ENCODE measurements around the gene LARGE1. TPM values are rescaled to one million over a fixed set of nuclear protein-coding genes. Genes with fewer than 3 reads are reported as not detected.
A peak's percentile ranks its signal among the peaks of the same experiment; 100 is the strongest.

Gene LARGE1
- total and polyA plus RNA-seq, 11 donors: 31.2 to 211 (median 129) TPM

DNA sequence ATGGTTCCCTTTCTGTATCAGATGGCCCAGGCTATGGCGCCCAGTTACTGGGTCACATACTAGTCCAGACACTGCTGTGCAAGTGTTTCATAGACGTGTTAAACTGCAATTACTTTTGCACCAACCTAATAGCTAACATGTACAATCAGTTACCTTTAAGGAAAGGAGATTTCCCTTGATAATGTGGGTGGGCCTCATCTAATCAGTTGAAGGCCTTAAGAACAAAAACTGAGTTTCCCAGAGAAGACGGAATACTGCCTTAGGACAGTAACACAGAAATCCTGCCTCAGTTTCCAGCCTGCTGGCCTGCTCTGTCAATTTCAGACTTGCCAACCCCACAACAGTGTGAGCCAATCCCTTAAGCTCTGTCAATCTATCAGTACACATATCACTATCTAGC lies 632.2 kb downstream of the LARGE1 start:
- Histone ChIP-seq H3K27me3 (no peaks in the 10 kb centered on the region), H3K36me3 (peaks cover 0 to 34% (median 10%) of the 10 kb centered on the region in 9 donors), H3K9me3 (no peaks in the 10 kb centered on the region), H3K27ac (no peak overlapping the region), H3K4me1 (no peaks in the 10 kb centered on the region), H3K4me3 (no peak overlapping the region)
- 94 to 98% (median 95%) methylated on average over 3 of the region's 3 CpGs for WGBS, 4 donors
- intact Hi-C loops (cut with DNase I): loop anchor here in 1 of 10 donors (10.0 kb wide), 1 partner anchor 47 kb away; no protein-coding TSS in a partner anchor
- TF ChIP-seq POLR2A (IDR thresholded peaks at IDR 0.05): no peak
- TF ChIP-seq, protein P1, sequence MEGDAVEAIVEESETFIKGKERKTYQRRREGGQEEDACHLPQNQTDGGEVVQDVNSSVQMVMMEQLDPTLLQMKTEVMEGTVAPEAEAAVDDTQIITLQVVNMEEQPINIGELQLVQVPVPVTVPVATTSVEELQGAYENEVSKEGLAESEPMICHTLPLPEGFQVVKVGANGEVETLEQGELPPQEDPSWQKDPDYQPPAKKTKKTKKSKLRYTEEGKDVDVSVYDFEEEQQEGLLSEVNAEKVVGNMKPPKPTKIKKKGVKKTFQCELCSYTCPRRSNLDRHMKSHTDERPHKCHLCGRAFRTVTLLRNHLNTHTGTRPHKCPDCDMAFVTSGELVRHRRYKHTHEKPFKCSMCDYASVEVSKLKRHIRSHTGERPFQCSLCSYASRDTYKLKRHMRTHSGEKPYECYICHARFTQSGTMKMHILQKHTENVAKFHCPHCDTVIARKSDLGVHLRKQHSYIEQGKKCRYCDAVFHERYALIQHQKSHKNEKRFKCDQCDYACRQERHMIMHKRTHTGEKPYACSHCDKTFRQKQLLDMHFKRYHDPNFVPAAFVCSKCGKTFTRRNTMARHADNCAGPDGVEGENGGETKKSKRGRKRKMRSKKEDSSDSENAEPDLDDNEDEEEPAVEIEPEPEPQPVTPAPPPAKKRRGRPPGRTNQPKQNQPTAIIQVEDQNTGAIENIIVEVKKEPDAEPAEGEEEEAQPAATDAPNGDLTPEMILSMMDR (IDR thresholded peaks at IDR 0.05): no peak
- no peak for ATAC-seq
- no peak for DNase-seq

DNA sequence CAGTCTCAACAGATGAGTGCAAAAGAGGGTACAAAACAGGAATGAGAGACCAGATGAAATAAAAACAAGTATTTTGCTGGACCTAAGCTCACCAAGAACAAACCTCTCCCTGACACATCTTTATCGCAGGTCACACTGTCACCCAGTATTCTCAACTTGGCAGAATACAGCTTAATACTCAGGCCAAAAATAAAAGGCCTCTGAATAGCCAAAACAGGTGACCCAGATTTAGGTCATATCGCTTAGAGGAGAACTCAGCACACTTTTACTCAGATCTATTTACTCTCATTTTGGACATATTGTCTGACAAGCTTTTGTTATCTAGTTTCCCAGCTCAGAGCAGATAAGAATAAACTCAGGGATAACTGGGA lies 645.2 kb downstream of the LARGE1 start:
- H3K36me3 ChIP-seq: peaks cover 0 to 29% (median 8%) of the 10 kb centered on the region in 9 donors
- H3K27ac ChIP-seq: peak overlapping the region in 5 of 12 donors; percentile 4 to 39 (median 11)

GRCh38 chr22:33274214-33275072 lies 645.8 kb downstream of the LARGE1 start:
- Histone ChIP-seq H3K27me3 (no peaks in the 10 kb centered on the region), H3K36me3 (peaks cover 0 to 29% (median 8%) of the 10 kb centered on the region in 9 donors), H3K4me1 (peaks cover 0 to 36% (median 15%) of the 10 kb centered on the region in 12 donors), H3K9me3 (no peaks in the 10 kb centered on the region), H3K27ac (peak overlapping the region in 5 of 12 donors; percentile 4 to 39 (median 11)), H3K4me3 (no peak overlapping the region)
- DNase-seq: no peak
- intact Hi-C loops (cut with DNase I): loop anchor here in 1 of 10 donors (5.0 kb wide), 1 partner anchor 52 kb away; no protein-coding TSS in a partner anchor
- no peak for ATAC-seq
- 87 to 91% (median 91%) methylated on average over 20 of the region's 20 CpGs for WGBS, 4 donors
- TF ChIP-seq, protein P1 (IDR thresholded peaks at IDR 0.05): peak in 7 of 12 donors; percentile 12 to 42 (median 30)
- no peak for TF ChIP-seq POLR2A (IDR thresholded peaks at IDR 0.05)

More for the DNA sequence above, 645.2 kb downstream of the LARGE1 start:
- H3K4me1 ChIP-seq: peaks cover 0 to 36% (median 15%) of the 10 kb centered on the region in 12 donors
- ATAC-seq (peak; percentile 12 to 56 (median 38)), DNase-seq (no peak)
- WGBS, 4 donors: 48 to 76% (median 66%) methylated on average over 2 of the region's 2 CpGs
- H3K4me3 ChIP-seq: no peak overlapping the region
- no peaks in the 10 kb centered on the region for H3K27me3 ChIP-seq
- intact Hi-C loops (cut with DNase I): no loop called here
- TF ChIP-seq, protein P1 (IDR thresholded peaks at IDR 0.05): no peak
- TF ChIP-seq POLR2A (IDR thresholded peaks at IDR 0.05): no peak
- no peaks in the 10 kb centered on the region for H3K9me3 ChIP-seq

- H3K4me1 ChIP-seq: peaks cover 0 to 36% (median 15%) of the 10 kb centered on the region in 12 donors
- no peak overlapping the region for H3K4me3 ChIP-seq
- H3K36me3 ChIP-seq: peaks cover 0 to 29% (median 8%) of the 10 kb centered on the region in 9 donors
- no peaks in the 10 kb centered on the region for H3K27me3 ChIP-seq
- ATAC-seq (no peak), DNase-seq (no peak)
- intact Hi-C loops (cut with DNase I): loop anchor here in 1 of 10 donors (5.0 kb wide), 1 partner anchor 51 kb away; no protein-coding TSS in a partner anchor
- no peaks in the 10 kb centered on the region for H3K9me3 ChIP-seq
- no peak overlapping the region for H3K27ac ChIP-seq
- 93 to 97% (median 94%) methylated on average over 2 of the region's 2 CpGs for whole genome bisulfite sequencing, 4 donors
- TF ChIP-seq, protein P1 (IDR thresholded peaks at IDR 0.05): no peak
- no peak for TF ChIP-seq POLR2A (IDR thresholded peaks at IDR 0.05)
Measured at GRCh38 chr22:33272871-33273270, 647.4 kb downstream of the LARGE1 start.
